NT2/D1 (cell line): ENCODE results near the gene PLCB1.

Source experiments
- SUZ12 ChIP-seq: IDR thresholded peaks from 2 replicates; pipeline ENCODE4 v1.6.1; 2011; ENCODE audit not compliant: insufficient read length, insufficient read depth; ENCODE audit errors: extremely low read depth
- YY1 ChIP-seq: IDR thresholded peaks from 2 replicates; pipeline ENCODE4 v1.6.1; 2011; ENCODE audit not compliant: insufficient read length, insufficient read depth
- ZNF274 ChIP-seq: IDR thresholded peaks from 2 replicates; pipeline ENCODE4 v1.6.1; 2011; ENCODE audit warnings: mild to moderate bottlenecking, low read depth, low read length

- no peak for TF ChIP-seq ZNF274
- no peak for TF ChIP-seq SUZ12
- TF ChIP-seq YY1 = no peak
These were observed 341.4 kb downstream of the PLCB1 start for GRCh38 chr20:8473459-8473858.
